ENCODE results near the gene GALNT14. TPM values are rescaled to one million over a fixed set of nuclear protein-coding genes. Genes with fewer than 3 reads are reported as not detected.
A peak's percentile ranks its signal among the peaks of the same experiment; 100 is the strongest.

Gene GALNT14
- total and polyA plus RNA-seq, 9 donors, result 0.28 to 9.8 (median 1.6) TPM; not detected in 3

DNA sequence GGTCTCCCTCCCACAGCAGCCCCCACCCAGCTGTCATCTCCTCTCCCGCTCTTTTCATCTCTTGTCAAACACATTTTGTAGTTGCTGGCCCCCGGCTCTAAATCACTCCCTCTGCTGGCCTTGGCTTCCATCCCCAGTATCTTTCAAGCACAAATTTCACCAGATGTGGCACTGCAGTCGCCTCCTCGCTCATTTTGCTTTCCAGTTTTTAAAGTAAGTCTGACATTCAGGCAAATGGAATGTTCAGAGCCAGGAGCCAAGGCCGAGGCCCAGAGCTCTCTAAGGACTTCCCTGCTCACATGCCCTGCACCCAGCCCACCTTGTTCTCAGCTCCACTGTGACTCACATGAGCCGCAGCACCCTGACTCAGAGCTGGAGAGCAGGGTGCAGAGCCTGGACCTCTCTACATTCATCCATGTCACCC lies 158.4 kb downstream of the GALNT14 start:
- DNase-seq, result peak in 3 of 5 donors; percentile 34 to 58 (median 42)
- TF ChIP-seq EP300 (IDR thresholded peaks at IDR 0.05) (no peak), POLR2A (IDR thresholded peaks at IDR 0.05) (no peak)
- TF ChIP-seq, protein P1, sequence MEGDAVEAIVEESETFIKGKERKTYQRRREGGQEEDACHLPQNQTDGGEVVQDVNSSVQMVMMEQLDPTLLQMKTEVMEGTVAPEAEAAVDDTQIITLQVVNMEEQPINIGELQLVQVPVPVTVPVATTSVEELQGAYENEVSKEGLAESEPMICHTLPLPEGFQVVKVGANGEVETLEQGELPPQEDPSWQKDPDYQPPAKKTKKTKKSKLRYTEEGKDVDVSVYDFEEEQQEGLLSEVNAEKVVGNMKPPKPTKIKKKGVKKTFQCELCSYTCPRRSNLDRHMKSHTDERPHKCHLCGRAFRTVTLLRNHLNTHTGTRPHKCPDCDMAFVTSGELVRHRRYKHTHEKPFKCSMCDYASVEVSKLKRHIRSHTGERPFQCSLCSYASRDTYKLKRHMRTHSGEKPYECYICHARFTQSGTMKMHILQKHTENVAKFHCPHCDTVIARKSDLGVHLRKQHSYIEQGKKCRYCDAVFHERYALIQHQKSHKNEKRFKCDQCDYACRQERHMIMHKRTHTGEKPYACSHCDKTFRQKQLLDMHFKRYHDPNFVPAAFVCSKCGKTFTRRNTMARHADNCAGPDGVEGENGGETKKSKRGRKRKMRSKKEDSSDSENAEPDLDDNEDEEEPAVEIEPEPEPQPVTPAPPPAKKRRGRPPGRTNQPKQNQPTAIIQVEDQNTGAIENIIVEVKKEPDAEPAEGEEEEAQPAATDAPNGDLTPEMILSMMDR (IDR thresholded peaks at IDR 0.05), result no peak
- Histone ChIP-seq H3K4me3 (no peak overlapping the region), H3K9me3 (no peaks in the 10 kb centered on the region), H3K27ac (no peak overlapping the region), H3K27me3 (no peaks in the 10 kb centered on the region), H3K36me3 (no peaks in the 10 kb centered on the region), H3K4me1 (ENCODE audit: insufficient read depth) (peaks cover 6% of the 10 kb centered on the region)
- 21 to 32% (median 24%) methylated on average over 6 of the region's 6 CpGs for WGBS, 3 donors
- intact Hi-C loops (cut with DNase I), result no loop called here

DNA sequence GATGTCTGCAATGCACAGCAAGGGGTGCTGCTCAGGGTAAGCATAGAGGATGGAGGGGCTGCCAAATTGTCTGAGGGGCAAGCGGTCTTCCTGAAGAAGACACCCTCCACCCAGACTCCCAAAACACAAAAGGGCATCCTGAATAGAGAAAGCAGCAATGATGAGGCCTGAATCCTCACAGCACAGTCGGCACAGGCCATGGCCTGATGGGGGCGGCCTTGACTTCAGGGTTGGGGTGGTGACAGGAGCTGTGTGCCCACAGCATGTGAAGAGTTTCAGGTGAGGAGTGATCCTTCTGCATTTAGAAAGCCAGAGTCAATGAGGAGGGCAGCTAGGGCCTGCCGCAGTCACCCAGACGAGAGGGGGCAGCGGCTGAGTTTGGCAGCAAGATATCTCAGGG lies 159.4 kb downstream of the GALNT14 start:
- H3K27me3 ChIP-seq, result no peaks in the 10 kb centered on the region
- no peak overlapping the region for H3K27ac ChIP-seq
- DNase-seq, result no peak
- 88 to 95% (median 90%) methylated on average over 6 of the region's 6 CpGs for WGBS, 3 donors
- H3K4me3 ChIP-seq, result no peak overlapping the region
- H3K4me1 ChIP-seq (ENCODE audit: insufficient read depth), result peaks cover 6% of the 10 kb centered on the region
- no peaks in the 10 kb centered on the region for H3K36me3 ChIP-seq
- intact Hi-C loops (cut with DNase I), result no loop called here
- no peaks in the 10 kb centered on the region for H3K9me3 ChIP-seq
- TF ChIP-seq EP300 (IDR thresholded peaks at IDR 0.05), result no peak
- TF ChIP-seq, protein P1 (IDR thresholded peaks at IDR 0.05), result no peak
- no peak for TF ChIP-seq POLR2A (IDR thresholded peaks at IDR 0.05)

DNA sequence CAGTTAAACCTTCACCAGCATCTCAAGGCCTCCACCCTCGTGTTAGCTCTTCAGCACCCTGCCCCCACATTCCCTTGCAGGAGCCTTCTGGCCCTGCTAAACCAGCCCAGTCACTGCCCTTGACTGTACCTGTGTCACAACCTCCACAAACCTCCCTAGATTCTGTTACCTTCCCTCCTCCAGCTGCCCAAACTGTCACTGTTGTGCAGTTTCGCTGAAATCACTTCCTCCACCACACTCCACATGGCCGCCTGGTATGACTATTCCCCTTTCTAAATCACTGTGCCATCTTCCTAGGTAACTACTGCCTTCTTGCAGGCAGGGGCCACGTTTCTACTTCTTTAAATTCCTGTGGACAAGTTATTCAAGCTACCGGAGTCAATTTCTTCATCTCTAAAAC lies 160.2 kb downstream of the GALNT14 start:
- H3K9me3 ChIP-seq, result no peaks in the 10 kb centered on the region
- H3K4me3 ChIP-seq, result no peak overlapping the region
- TF ChIP-seq POLR2A (IDR thresholded peaks at IDR 0.05) (no peak), EP300 (IDR thresholded peaks at IDR 0.05) (no peak)
- TF ChIP-seq, protein P1 (IDR thresholded peaks at IDR 0.05), result no peak
- no peak for DNase-seq
- intact Hi-C loops (cut with DNase I), result no loop called here
- 76 to 87% (median 81%) methylated on average over 5 of the region's 5 CpGs for WGBS, 3 donors
- no peaks in the 10 kb centered on the region for H3K36me3 ChIP-seq
- H3K27me3 ChIP-seq, result no peaks in the 10 kb centered on the region
- H3K27ac ChIP-seq, result no peak overlapping the region
- peaks cover 6% of the 10 kb centered on the region for H3K4me1 ChIP-seq (ENCODE audit: insufficient read depth)

DNA sequence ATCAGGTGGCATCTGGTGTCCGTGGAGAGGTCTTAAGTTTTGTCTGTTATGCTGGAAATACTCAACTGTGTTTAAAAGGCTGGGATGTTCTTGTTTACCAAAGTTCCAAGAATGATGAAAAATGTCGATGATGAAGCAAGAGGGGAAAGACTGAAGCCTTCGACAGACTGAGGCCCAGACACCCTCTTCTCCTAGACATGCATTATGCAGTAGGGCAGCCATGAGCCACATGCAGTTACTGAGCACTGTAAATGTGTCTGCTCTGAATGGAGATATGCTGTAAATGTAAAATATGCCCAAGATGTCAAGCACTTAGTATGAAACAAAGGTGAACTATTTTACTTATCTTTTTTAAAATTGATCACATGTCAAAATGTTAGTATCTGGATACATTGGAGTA lies 163.1 kb downstream of the GALNT14 start:
- TF ChIP-seq POLR2A (IDR thresholded peaks at IDR 0.05) (no peak), EP300 (IDR thresholded peaks at IDR 0.05) (no peak)
- TF ChIP-seq, protein P1 (IDR thresholded peaks at IDR 0.05), result no peak
- Histone ChIP-seq H3K36me3 (no peaks in the 10 kb centered on the region), H3K27me3 (no peaks in the 10 kb centered on the region), H3K4me3 (no peak overlapping the region), H3K27ac (no peak overlapping the region), H3K4me1 (ENCODE audit: insufficient read depth) (peaks cover 6% of the 10 kb centered on the region), H3K9me3 (no peaks in the 10 kb centered on the region)
- 86 to 91% (median 88%) methylated on average over 3 of the region's 3 CpGs for WGBS, 3 donors
- intact Hi-C loops (cut with DNase I), result no loop called here
- no peak for DNase-seq

All from ovary (tissue), 9 donors.